Left ventricle myocardium superior (tissue), 1 donor: ENCODE results near the gene HSPG2. TPM values are rescaled to one million over a fixed set of nuclear protein-coding genes. Genes with fewer than 3 reads are reported as not detected.

Experiments used
- ATAC-seq: fragments of 200-7000 bp; cut with Tn5 transposase; one replicate; pipeline ENCODE4 v1.9.1; 2020; ENCODE audit warnings: mild to moderate bottlenecking, moderate library complexity
- DNase-seq: peaks from one replicate; pipeline ENCODE4 v3.0.0-alpha.2; 2020
- intact Hi-C: fragments of 100-400 bp; cut with micrococcal nuclease; formaldehyde crosslinking; loops from one replicate; pipeline ENCODE4 v1.11.0; 2022
- total RNA-seq: library from RNA; stranded (reverse); fragmentation: NEBNext Ultra II Directional; extraction: Animal tissue kit (Norgen Biotek cat#: 25700); gene quantifications from one replicate; pipeline ENCODE4 v1.2.1, GENCODE V29; 2021
- donor health status: DM: no; HTN: yes; CAD: no; lungs with severe emphysema.

Gene HSPG2
- total RNA-seq, 1 donor from 2014 or later, result 269 TPM

- intact Hi-C loops, result no loop called here
- no peak for ATAC-seq
- DNase-seq, result no peak
These were observed 111.7 kb downstream of the HSPG2 start for GRCh38 chr1:21825393-21825792.

- DNase-seq, result no peak
- intact Hi-C loops, result no loop called here
- no peak for ATAC-seq
These were observed 112.2 kb downstream of the HSPG2 start for GRCh38 chr1:21824926-21825325.

- intact Hi-C loops, result no loop called here
- DNase-seq (no peak), ATAC-seq (no peak)
These were observed 113.0 kb downstream of the HSPG2 start for GRCh38 chr1:21823980-21824702.

- intact Hi-C loops, result no loop called here
- DNase-seq (no peak), ATAC-seq (peak; percentile 5)
These were observed 113.7 kb downstream of the HSPG2 start for GRCh38 chr1:21823206-21823979.

- peak; percentile 47 for ATAC-seq
- no peak for DNase-seq
- intact Hi-C loops, result no loop called here
These were observed 114.8 kb downstream of the HSPG2 start for GRCh38 chr1:21822349-21822748.

- intact Hi-C loops, result no loop called here
- ATAC-seq (peak; percentile 4), DNase-seq (no peak)
These were observed 115.6 kb downstream of the HSPG2 start for GRCh38 chr1:21821385-21822019.

GRCh38 chr1:21820597-21821232 lies 116.4 kb downstream of the HSPG2 start:
- intact Hi-C loops, result no loop called here
- ATAC-seq (no peak), DNase-seq (no peak)

- ATAC-seq (peak; percentile 13), DNase-seq (peak; percentile 56)
- intact Hi-C loops, result no loop called here
These were observed 118.5 kb downstream of the HSPG2 start for GRCh38 chr1:21818656-21819055.

GRCh38 chr1:21816602-21817302 lies 120.4 kb downstream of the HSPG2 start:
- DNase-seq (no peak), ATAC-seq (no peak)
- intact Hi-C loops, result no loop called here

- DNase-seq (no peak), ATAC-seq (peak; percentile 59)
- intact Hi-C loops, result no loop called here
These were observed 121.3 kb downstream of the HSPG2 start for GRCh38 chr1:21815724-21816321.

- DNase-seq, result no peak
- no peak for ATAC-seq
- intact Hi-C loops, result no loop called here
These were observed 122.0 kb downstream of the HSPG2 start for GRCh38 chr1:21814981-21815582.

GRCh38 chr1:21814241-21814918 lies 122.7 kb downstream of the HSPG2 start:
- peak; percentile 49 for DNase-seq
- intact Hi-C loops, result no loop called here
- peak; percentile 55 for ATAC-seq

GRCh38 chr1:21813542-21813941 lies 123.6 kb downstream of the HSPG2 start:
- DNase-seq (no peak), ATAC-seq (no peak)
- intact Hi-C loops, result no loop called here

GRCh38 chr1:21811875-21812305 lies 125.2 kb downstream of the HSPG2 start, which contains the start of gene LDLRAD2:
Gene LDLRAD2, plus strand, starts transcription at chr1:21812265. Its CDS starts 187 bp downstream, at chr1:21812452.
- intact Hi-C loops, result no loop called here
- no peak for ATAC-seq

GRCh38 chr1:21804536-21804935 lies 132.6 kb downstream of the HSPG2 start:
- ATAC-seq, result no peak
- intact Hi-C loops, result no loop called here
- no peak for DNase-seq

More at GRCh38 chr1:21811875-21812305, 125.2 kb downstream of the HSPG2 start, which contains the start of gene LDLRAD2:
- DNase-seq, result no peak

GRCh38 chr1:21801100-21801499 lies 136.0 kb downstream of the HSPG2 start:
- no peak for ATAC-seq
- DNase-seq, result no peak
- intact Hi-C loops, result no loop called here

GRCh38 chr1:21799730-21800129 lies 137.4 kb downstream of the HSPG2 start:
- intact Hi-C loops, result no loop called here
- DNase-seq (no peak), ATAC-seq (no peak)

- ATAC-seq, result no peak
- intact Hi-C loops, result no loop called here
These were observed 142.0 kb downstream of the HSPG2 start for GRCh38 chr1:21795075-21795474.

More at GRCh38 chr1:21795075-21795474, 142.0 kb downstream of the HSPG2 start:
- DNase-seq, result no peak
